Stimulated activated CD4-positive, alpha-beta T cell treated with anti-CD3 and anti-CD28 coated beads, Interleukin-1b, Interleukin-23, amount 100 ng/mL, for 1 hour (primary cell): ENCODE data around the gene MAP3K13.
A peak's percentile ranks its signal among the peaks of the same experiment; 100 is the strongest.
"Not testable (repeated sequence)": the region's sequence is repeated elsewhere in the genome, so short reads cannot be mapped to it uniquely, and the experiment has no call there.

Experiments used
- DNase-seq, 2 donors: peaks; one replicate each; pipeline ENCODE4 v3.0.0-alpha.2; 2020; ENCODE audit warnings: low read depth in 2 of 2

MAP3K13 gene

DNA sequence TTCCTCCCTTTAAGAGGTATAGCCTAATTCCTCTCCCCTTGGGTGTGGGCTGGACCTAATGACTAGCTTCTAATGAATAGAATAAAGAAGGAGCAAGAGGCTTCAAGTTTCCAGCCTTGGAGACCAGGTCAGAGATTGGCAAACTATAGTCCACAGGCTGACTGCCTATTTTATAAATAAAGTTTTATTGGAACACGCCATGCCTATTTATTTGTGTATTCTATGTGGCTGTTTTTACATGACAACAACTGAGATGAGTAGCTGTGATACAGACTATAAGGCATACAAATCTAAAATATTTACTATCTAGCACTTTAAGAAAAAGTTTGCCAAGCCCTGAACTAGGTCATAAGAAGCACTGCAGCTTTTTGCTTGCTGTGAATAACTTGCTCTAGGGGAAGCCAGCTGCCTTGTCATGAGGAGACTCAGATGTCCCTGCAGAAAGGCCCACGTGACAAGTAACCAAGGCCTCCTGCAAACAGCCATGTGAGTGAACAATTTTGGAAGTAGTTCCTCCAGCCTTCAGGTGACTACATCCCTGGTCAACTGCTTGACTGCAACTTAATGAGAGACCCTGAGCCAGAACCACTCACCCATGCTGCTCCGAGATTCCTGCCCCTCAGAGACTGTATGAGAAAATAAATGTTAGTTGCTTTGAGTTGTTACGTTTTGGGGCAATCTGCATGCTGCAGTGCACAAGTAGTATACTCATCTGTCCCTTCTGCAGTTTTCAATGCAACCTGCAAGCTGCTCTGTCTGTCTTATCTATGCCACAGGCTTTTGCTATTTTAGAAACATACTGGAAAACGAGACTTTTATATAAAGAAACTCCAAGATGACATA is 21.1 kb upstream of the MAP3K13 start:
- DNase-seq = no peak

DNA sequence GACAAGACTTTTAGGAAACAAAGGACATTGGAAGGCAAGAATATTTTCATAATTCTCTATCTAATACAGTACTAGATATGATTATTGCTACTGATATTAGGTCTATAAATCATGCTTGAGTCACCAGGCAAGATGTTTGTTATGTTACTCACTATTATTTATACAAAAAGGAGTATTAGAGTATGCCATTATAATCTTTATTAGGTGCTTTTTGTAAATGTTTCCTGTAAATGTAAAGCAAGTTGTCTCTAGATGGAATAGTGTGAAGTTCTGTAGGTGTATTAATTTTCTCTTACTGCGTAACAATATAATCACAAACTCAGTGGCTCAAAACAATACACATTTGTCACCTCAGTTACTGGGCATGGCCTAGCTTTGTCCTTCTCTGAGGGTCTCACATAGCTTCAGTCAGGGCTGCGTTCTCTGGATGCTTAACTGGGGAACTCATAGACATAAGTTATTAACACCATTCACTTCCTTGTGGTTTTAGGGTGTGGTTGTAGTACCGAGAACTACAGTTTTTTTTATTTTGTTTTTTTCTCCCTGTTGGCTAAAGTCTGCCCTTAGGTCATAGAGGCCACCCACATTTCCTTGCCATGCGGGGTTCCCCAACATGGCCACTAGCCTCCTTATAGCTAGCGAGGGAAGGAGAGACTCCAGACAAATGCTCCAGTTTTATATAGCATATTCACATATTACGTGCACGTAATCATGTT is 20.3 kb upstream of the MAP3K13 start:
- DNase-seq = no peak

GRCh38 chr3:185347399-185347798 is 15.5 kb upstream of the MAP3K13 start:
- no peak for DNase-seq

- DNase-seq = no peak
Measured at GRCh38 chr3:185350841-185351240, 12.1 kb upstream of the MAP3K13 start.

DNA sequence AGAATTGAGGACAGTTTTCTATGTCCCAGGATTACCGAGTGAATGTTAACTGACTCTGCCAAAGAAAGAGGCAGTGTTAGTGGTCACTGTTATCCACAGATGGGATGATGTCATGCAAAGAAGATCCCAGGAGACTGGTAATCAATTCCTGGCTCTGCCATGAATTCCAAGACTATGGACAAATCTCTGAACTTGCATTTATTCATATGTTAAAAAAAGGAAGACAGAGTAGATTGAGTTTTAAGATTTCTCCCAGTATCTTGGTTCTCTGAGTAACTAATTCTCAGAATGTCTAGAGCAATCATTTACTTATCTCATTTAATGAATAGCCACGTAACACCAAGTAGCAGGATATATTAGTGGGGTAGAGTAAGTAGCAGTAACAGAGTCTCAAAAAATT is 11.5 kb upstream of the MAP3K13 start:
- DNase-seq = no peak

GRCh38 chr3:185353225-185353624 is 9.7 kb upstream of the MAP3K13 start:
- no peak for DNase-seq

DNA sequence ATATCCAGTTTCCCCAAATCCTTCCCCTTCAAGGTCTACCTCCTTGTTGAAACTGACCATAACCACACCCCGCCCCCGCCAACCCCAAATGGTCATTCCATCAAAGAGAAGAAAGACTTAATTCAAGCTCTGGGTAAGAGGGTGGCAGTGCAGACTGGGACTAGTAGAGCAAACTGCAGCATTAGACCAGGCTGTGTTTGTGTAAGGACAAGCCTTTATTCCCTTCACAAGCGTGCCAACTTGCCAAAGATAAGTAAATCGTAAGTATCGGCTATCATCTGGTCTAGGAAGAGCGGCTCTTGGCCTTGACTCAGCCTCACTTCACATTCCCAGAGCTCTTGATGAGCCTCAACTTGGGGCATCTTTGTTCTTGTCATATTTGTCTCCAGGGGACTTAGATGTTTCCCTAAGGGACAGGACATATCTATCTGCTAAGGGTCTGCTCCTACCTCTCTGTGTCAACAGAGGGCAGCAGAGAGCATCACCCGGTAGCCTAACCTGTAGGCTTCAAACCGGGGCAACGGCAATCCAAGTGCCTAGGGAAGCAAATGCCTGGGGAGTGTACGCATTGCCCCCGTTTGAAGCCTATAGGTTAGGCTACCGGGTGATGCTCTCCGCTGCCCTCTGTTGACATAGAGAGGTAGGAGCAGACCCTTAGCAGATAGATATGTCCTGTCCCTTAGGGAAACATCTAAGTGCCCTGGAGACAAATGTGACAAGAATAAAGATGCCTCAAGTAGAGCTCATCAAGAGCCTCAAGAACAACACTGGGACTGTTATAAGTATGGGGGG is 8.9 kb upstream of the MAP3K13 start:
- peak; percentile 5 to 33 for DNase-seq

GRCh38 chr3:185356499-185356898 is 6.4 kb upstream of the MAP3K13 start:
- DNase-seq = no peak

DNA sequence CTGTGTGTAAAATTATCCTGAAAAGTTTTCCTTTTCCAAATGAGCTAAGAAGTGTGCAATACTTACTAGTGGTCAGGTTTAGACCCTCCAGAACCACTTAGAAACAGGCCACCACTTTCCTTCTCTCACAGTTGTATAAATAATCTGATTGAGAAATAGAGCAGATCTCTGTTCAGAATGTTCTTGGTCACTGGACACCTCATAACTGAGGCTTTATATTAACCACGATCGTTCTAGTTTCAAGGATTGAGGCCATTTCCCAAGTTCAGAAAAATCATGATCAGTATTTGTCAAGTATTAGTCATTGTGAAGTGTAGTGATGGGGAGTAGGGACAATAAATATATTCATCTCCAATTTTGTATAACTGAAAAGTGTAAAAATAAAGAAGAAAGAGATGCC is 1.0 kb upstream of the MAP3K13 start:
- DNase-seq = no peak

GRCh38 chr3:185363662-185364203 is 797 bp downstream of the MAP3K13 start:
- no peak for DNase-seq

DNA sequence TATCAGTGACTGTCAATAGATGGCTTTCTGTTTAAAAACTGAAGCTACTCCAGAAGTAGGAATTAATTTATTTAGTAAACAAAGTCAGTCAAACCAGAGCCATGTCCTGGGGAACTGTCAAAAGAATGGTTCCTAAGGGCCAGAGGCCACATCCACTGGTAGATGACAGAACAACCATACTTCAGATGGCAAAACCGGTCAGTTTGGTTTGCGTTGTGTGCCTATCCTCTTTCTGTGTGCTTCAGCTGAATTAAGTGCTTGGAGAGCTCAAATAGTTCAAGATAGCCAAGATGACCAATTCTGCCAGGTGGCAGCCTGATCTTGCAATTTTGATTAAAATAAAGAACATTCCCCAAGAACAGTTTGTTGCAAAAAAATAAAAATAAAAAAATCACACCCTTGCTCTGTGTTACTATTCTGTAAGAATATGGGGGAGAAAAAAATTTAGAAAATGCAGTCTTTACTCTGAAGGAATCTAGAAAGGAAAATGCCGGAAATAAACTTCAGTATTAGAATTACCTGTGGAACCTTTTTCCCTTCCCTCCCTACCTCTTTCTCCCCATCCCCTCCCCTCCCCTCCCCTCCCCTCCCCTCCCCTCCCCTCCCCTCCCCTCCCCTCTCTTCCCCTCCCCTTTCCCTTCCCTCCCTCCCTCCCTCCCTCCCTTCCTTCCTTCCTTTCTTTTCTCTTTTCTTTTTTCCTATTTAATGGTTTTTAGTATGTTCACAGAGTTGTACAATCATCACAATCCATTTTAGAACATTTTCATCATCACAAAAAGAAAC is 2.5 kb downstream of the MAP3K13 start:
- DNase-seq = no peak

DNA sequence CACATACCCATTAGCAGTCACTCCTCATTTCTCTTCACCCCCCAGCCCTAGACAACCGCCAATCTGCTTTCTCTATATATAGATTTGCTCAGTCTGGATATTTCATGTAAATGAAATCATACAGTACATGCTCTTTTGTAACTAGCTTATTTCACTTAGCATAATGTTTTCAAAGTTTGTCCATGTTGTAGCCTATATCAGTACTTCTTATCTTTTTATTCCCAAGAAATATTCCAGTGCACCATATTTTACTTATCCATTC is 3.1 kb downstream of the MAP3K13 start:
- no peak for DNase-seq

DNA sequence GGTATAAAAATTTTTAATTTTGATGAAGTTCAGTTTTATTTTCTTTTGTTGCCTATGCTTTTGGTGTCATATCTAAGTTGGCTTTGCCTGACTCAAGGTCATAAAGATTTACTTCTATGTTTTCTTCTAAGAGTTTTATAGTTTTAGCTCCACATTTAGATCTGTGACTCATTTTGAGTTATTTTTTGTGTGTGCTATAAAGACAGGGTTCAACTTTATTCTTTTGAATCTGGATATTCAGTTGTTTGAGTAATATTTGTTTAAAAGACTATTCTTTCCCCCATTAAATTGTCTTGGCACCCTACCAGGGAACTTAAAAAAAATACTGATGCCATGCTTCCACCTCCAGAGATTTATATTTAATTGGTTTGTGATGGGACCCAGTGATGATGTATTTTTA is 4.0 kb downstream of the MAP3K13 start:
- no peak for DNase-seq

- DNase-seq = not testable (repeated sequence)
Measured at GRCh38 chr3:185370349-185370748, 7.4 kb downstream of the MAP3K13 start.

DNA sequence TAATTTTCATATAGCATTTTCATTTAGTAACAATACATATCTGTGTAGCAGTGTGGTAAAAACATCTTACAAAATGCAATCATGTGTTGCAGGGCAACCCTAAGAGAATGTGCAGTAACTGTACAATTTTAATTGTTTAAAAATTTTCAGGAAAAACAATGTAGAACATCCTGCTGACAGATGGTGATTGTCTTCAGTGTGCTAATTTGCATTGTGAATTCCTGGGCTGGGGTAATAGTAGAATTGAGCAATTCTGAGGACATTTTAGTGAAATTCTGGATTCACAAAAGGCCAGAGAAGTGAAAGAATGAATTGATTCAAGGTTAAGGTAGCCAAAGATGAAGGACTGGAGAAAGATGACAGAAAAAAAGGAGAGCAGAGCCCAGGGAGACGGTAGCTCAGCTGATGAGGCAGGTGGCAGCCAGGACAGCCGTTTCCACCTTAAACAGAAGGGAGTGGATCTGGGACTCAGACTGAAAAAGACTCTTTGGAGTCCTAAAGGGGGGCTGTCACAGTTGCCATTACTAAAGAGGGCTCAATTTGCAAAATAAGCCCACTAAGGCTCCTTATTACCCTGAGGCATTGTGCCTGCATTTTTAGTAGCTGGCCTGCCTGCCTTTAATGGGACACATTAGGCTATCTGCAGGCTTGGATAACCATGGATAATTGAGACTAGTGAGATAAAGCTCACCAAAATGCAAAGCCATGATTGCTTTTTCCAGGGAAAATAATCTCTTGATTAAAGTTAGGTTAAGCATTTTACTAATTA is 8.6 kb downstream of the MAP3K13 start:
- DNase-seq = no peak

GRCh38 chr3:185381320-185382058 is 18.6 kb downstream of the MAP3K13 start:
- DNase-seq = no peak

DNA sequence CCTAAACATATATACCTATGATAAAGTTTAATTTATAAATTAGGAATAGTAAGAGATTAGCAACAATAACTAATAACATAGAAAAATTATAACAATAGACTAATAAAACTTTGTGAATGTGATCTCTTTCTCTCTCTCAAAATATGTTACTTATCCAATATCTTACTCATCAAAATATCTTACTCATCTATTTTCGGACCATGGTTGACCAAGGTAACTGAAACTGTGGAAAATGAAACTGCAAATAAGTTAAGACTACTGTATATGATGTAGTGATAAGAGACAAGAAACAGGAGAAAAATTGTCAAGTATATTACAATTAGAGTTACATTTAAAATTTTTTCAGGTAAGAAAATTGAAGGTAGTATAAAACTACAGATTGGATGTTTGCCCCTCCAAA is 19.2 kb downstream of the MAP3K13 start:
- DNase-seq = no peak

- DNase-seq = not testable (repeated sequence)
Measured at GRCh38 chr3:185386515-185386914, 23.6 kb downstream of the MAP3K13 start.

DNA sequence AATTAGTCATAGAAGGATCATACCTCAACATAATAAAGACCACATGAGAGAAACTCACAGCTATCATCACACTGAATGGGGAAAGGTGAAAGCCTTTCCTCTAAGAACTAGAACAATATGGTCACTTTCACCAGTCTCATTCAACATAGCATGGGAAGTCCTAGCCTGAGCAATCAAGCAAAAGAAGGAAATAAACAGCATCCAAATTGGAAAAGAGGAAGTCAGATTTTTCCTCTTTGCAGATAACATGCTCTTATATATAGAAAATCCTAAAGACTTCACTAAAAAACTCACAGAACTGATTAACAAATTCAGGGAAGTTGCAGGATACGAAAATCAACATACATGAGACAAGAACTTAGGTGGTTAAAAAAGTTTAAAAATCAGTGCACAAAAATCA is 24.7 kb downstream of the MAP3K13 start:
- no peak for DNase-seq

DNA sequence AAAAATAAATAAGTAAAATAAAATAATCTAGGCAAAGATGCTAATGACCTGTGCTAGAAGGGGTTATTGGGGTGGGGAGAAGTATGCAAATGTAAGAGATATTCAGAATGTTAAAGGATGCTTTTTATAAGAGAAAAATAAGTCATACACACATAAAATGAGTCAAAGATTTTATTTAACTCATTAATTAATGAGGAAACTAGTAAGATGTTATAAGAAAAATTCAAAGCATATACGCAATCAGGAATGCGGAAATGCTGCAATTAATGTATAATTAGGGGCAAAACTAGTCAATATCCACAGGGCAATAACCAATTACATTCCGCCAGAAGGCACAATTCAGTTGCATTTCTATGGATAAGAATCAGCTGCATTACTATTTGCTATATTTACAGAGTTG is 30.1 kb downstream of the MAP3K13 start:
- DNase-seq = no peak
